CD4-positive, alpha-beta T cell (primary cell): ENCODE data around the gene SHISA4. TPM values are rescaled to one million over a fixed set of nuclear protein-coding genes. Genes with fewer than 3 reads are reported as not detected.

ENCODE experiments used
- ATAC-seq: fragments of 200-7000 bp; cut with Tn5 transposase; one replicate; pipeline ENCODE4 v1.10.0; 2022; ENCODE audit warnings: mild to moderate bottlenecking; ENCODE audit not compliant: poor library complexity
- CTCF ChIA-PET: fragments of 350-600 bp; sonication (Branson Sonifier 250); formaldehyde crosslinking; loops from one replicate; lab custom pipeline; 2021; ENCODE audit warnings: antibody characterized with exemption, inconsistent platforms; lab: Charles Lee
- POLR2A ChIA-PET: fragments of 350-600 bp; sonication (Branson Sonifier 250); formaldehyde crosslinking; loops from one replicate; lab custom pipeline; 2021; ENCODE audit warnings: antibody characterized with exemption, inconsistent platforms; lab: Charles Lee
- DNase-seq, 14 experiments: peaks; one replicate each; pipeline ENCODE4 v3.0.0-alpha.2; 2013 to 2020; ENCODE audit warnings: mixed read lengths in 2 of 14
- H3K27ac ChIP-seq, 2 donors: one replicate each; pipeline versions ENCODE4 v1.5.1 to v1.7.0; 2013; ENCODE audit warnings: low read length in 2 of 2, low read depth in 1 of 2, mild to moderate bottlenecking in 1 of 2
- H3K27me3 ChIP-seq, 2 experiments: 1 replicate in 1 of 2; 2 replicates in 1 of 2; pipeline versions ENCODE4 v1.6.1 to v1.7.0; 2013; ENCODE audit warnings: low read length in 2 of 2, control low read depth in 1 of 2, mild to moderate bottlenecking in 1 of 2, moderate library complexity in 1 of 2; ENCODE audit not compliant: insufficient read depth in 2 of 2, control insufficient read depth in 1 of 2
- H3K36me3 ChIP-seq: one replicate; pipeline ENCODE4 v1.6.1; 2013; ENCODE audit warnings: low read length, control low read depth; ENCODE audit not compliant: insufficient read depth
- H3K4me1 ChIP-seq: one replicate; pipeline ENCODE4 v1.6.1; 2013; ENCODE audit warnings: low read length, control low read depth; ENCODE audit not compliant: insufficient read depth
- H3K4me3 ChIP-seq: one replicate; pipeline ENCODE4 v1.5.1; 2013; ENCODE audit warnings: mild to moderate bottlenecking, low read length, moderate library complexity
- H3K9me3 ChIP-seq, 2 experiments: 1 replicate in 1 of 2; 2 replicates in 1 of 2; pipeline versions ENCODE4 v1.6.1 to v1.7.0; 2013; ENCODE audit warnings: low read length in 2 of 2, mild to moderate bottlenecking in 2 of 2, control low read depth in 1 of 2, moderate library complexity in 1 of 2; ENCODE audit not compliant: control insufficient read depth in 1 of 2, insufficient read depth in 1 of 2
- H3K27ac Mint-ChIP-seq: one replicate; pipeline ENCODE4 v1.8.0; 2020; ENCODE audit warnings: mixed read lengths
- H3K27me3 Mint-ChIP-seq: one replicate; pipeline ENCODE4 v1.8.0; 2021; ENCODE audit warnings: mixed read lengths
- H3K36me3 Mint-ChIP-seq: one replicate; pipeline ENCODE4 v1.8.0; 2021; ENCODE audit warnings: low read depth, mixed read lengths
- H3K4me1 Mint-ChIP-seq: one replicate; pipeline ENCODE4 v1.8.0; 2021; ENCODE audit warnings: low read depth, mixed read lengths
- H3K4me3 Mint-ChIP-seq: one replicate; pipeline ENCODE4 v1.8.0; 2020; ENCODE audit warnings: mild to moderate bottlenecking, mixed read lengths
- H3K9me3 Mint-ChIP-seq: one replicate; pipeline ENCODE4 v1.8.0; 2020; ENCODE audit warnings: mixed read lengths
- intact Hi-C, 2 experiments: fragments of 100-400 bp; cut with DNase I in 1 of 2; cut with micrococcal nuclease in 1 of 2; formaldehyde crosslinking; loops; one replicate each; pipeline versions ENCODE4 v1.15.1 to v1.9.0; 2023 to 2025; cut with DNase I, micrococcal nuclease
- total RNA-seq, 174 experiments: library from RNA in 2 of 174; stranded (reverse) in 2 of 174; gene quantifications; one replicate each; pipeline ENCODE4 v1.2.3 and lab custom pipeline; 2021 to 2026
- TF ChIP-seq, protein P1 (sequence below): fragments of 200-600 bp; IDR thresholded peaks from one replicate; pipeline ENCODE4 v1.8.0; 2022; ENCODE audit warnings: antibody characterized with exemption, mild to moderate bottlenecking

The SHISA4 gene
- total RNA-seq, 2 experiments from 2014 or later, result 0.19 TPM; not detected in 1

DNA sequence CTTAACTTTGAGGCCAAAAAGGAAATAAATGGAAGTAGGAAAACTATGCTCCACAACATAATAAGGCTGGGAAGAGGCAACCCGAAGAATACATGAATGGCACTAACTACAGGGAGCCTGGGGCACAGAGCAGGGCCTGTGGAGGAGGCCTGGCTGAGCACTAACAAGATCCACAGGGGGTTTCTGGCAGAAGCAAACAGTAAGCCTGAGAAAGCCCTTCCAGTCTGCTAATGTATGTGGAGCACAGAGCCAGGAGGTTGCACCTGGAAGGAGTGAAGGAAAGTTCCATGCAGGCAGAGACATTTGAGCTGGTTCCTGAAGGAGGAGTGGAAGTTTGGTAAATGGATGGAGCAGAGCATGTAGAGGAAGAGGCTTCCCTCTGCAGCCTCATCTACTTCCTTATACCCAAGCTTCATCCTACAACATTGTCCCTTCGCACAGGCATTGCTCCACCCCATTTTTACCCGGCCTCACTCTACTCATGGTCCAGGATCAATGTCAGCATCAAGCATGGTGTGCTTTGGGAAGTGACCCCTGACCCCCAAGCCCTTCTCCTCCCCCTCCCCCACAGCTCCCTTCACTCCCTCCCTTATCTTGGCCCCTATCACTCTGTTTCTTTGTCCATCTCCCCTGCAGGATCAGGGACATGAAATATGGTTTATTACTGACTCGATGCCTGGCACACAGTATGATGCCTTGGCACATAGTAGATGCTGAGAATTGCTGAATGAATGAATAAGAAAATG is 23.3 kb downstream of the SHISA4 start:
- intact Hi-C loops, result no loop called here
- peaks cover 16% of the 10 kb centered on the region for H3K27me3 Mint-ChIP-seq
- ATAC-seq, result no peak
- Histone ChIP-seq H3K27me3 (no peaks in the 10 kb centered on the region), H3K9me3 (no peaks in the 10 kb centered on the region), H3K36me3 (no peaks in the 10 kb centered on the region), H3K4me1 (no peaks in the 10 kb centered on the region), H3K27ac (no peak overlapping the region), H3K4me3 (no peak overlapping the region)
- no peak overlapping the region for H3K27ac Mint-ChIP-seq
- H3K36me3 Mint-ChIP-seq, result no peaks in the 10 kb centered on the region
- TF ChIP-seq, protein P1, sequence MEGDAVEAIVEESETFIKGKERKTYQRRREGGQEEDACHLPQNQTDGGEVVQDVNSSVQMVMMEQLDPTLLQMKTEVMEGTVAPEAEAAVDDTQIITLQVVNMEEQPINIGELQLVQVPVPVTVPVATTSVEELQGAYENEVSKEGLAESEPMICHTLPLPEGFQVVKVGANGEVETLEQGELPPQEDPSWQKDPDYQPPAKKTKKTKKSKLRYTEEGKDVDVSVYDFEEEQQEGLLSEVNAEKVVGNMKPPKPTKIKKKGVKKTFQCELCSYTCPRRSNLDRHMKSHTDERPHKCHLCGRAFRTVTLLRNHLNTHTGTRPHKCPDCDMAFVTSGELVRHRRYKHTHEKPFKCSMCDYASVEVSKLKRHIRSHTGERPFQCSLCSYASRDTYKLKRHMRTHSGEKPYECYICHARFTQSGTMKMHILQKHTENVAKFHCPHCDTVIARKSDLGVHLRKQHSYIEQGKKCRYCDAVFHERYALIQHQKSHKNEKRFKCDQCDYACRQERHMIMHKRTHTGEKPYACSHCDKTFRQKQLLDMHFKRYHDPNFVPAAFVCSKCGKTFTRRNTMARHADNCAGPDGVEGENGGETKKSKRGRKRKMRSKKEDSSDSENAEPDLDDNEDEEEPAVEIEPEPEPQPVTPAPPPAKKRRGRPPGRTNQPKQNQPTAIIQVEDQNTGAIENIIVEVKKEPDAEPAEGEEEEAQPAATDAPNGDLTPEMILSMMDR, result no peak
- ChIA-PET POLR2A (no interaction called here), CTCF (no interaction called here)
- H3K9me3 Mint-ChIP-seq, result no peaks in the 10 kb centered on the region
- DNase-seq, result no peak
- no peak overlapping the region for H3K4me3 Mint-ChIP-seq
- no peaks in the 10 kb centered on the region for H3K4me1 Mint-ChIP-seq

DNA sequence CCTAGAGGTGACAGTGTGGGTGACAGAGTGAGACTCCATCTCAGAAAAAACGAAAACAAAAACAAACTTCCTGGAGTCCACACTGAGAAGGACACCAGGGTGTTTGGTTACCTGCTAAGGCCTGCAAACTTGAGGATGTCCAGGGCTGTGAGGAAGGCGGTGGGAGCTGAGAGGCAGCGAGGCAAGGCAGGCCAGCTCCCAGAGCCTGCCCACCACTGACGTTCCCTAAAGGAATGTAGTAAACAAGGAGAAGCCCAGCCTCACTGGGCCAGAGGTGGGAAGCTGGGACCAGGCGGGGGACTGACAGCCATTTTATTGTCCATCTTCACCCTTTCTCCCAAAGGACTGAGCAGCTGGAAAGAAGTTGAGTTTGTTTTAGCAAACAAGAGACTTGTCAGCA is 24.1 kb downstream of the SHISA4 start:
- Histone ChIP-seq H3K36me3 (no peaks in the 10 kb centered on the region), H3K27me3 (no peaks in the 10 kb centered on the region), H3K4me1 (no peaks in the 10 kb centered on the region), H3K27ac (no peak overlapping the region), H3K9me3 (no peaks in the 10 kb centered on the region), H3K4me3 (no peak overlapping the region)
- Mint-ChIP-seq H3K4me3 (no peak overlapping the region), H3K27ac (no peak overlapping the region), H3K36me3 (no peaks in the 10 kb centered on the region), H3K27me3 (peaks cover 16% of the 10 kb centered on the region), H3K9me3 (no peaks in the 10 kb centered on the region), H3K4me1 (no peaks in the 10 kb centered on the region)
- DNase-seq (no peak), ATAC-seq (no peak)
- TF ChIP-seq, protein P1, result no peak
- intact Hi-C loops, result no loop called here
- POLR2A ChIA-PET, result no interaction called here
- CTCF ChIA-PET, result no interaction called here

GRCh38 chr1:201914456-201915235 is 25.9 kb downstream of the SHISA4 start:
- ATAC-seq (no peak), DNase-seq (no peak)
- TF ChIP-seq, protein P1, result no peak
- Mint-ChIP-seq H3K4me3 (no peak overlapping the region), H3K36me3 (no peaks in the 10 kb centered on the region), H3K4me1 (no peaks in the 10 kb centered on the region), H3K27ac (no peak overlapping the region), H3K27me3 (peaks cover 22% of the 10 kb centered on the region), H3K9me3 (no peaks in the 10 kb centered on the region)
- Histone ChIP-seq H3K36me3 (no peaks in the 10 kb centered on the region), H3K9me3 (no peaks in the 10 kb centered on the region), H3K27me3 (no peaks in the 10 kb centered on the region), H3K4me3 (no peak overlapping the region), H3K27ac (no peak overlapping the region), H3K4me1 (no peaks in the 10 kb centered on the region)
- intact Hi-C loops, result loop anchor here in 1 of 2 experiments (5.0 kb wide), 1 partner anchor 583 kb away; no protein-coding TSS in a partner anchor
- CTCF ChIA-PET, result no interaction called here
- POLR2A ChIA-PET, result no interaction called here
